ENCODE data around the gene RCOR1. TPM values are rescaled to one million over a fixed set of nuclear protein-coding genes. Genes with fewer than 3 reads are reported as not detected.

The RCOR1 gene
- total RNA-seq, 1 donor from 2014 or later: 25.2 TPM

DNA sequence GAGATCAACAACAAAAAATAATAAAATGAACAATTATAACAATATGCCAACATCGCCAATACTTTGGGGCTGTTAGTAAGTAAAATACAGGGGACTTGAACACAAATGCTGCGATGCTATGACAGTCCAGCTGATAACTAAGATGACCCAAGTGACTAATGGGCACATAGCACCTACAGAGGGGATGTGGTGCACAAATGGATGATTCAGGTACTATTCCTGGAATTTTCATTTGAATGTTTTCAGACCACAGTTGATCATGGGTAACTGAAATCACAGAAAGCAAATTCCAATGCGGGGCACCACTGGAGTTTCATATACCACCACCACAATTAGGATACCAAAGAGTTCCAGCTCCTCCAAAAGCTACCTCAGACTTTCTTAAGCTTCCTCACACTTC, 82.9 kb downstream of the RCOR1 start:
- H3K9me3 Mint-ChIP-seq (ENCODE audit: low read depth): peaks cover 5% of the 10 kb centered on the region
- H3K4me1 Mint-ChIP-seq (ENCODE audit: low read depth): peaks cover 6% of the 10 kb centered on the region

DNA sequence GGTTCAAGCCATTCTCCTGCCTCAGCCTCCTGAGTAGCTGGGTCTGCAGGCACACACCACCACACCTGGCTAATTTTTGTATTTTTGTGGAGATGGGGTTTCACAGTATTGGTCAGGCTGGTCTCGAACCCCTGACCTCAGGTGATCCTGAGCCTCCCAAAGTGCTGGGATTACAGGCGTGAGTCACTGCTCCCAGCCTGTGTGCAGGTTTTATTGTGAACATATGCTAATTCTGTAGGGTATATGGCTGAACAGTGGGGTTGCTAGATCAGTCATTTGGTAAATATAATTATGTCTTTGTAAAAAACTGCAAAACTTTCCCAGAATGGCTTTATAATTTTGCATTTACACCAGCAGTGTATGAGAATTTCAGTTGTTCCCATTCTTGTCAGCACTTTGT, 85.9 kb downstream of the RCOR1 start:
- TF ChIP-seq, protein P1, sequence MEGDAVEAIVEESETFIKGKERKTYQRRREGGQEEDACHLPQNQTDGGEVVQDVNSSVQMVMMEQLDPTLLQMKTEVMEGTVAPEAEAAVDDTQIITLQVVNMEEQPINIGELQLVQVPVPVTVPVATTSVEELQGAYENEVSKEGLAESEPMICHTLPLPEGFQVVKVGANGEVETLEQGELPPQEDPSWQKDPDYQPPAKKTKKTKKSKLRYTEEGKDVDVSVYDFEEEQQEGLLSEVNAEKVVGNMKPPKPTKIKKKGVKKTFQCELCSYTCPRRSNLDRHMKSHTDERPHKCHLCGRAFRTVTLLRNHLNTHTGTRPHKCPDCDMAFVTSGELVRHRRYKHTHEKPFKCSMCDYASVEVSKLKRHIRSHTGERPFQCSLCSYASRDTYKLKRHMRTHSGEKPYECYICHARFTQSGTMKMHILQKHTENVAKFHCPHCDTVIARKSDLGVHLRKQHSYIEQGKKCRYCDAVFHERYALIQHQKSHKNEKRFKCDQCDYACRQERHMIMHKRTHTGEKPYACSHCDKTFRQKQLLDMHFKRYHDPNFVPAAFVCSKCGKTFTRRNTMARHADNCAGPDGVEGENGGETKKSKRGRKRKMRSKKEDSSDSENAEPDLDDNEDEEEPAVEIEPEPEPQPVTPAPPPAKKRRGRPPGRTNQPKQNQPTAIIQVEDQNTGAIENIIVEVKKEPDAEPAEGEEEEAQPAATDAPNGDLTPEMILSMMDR (IDR thresholded peaks at IDR 0.05): no peak
- Mint-ChIP-seq H3K4me3 (ENCODE audit: unreplicated experiment) (no peak overlapping the region), H3K4me1 (ENCODE audit: low read depth) (peaks cover 6% of the 10 kb centered on the region), H3K9me3 (ENCODE audit: low read depth) (no peaks in the 10 kb centered on the region), H3K27ac (ENCODE audit: unreplicated experiment) (no peak overlapping the region), H3K36me3 (ENCODE audit: low read depth) (peaks cover 5% of the 10 kb centered on the region), H3K27me3 (ENCODE audit: low read depth) (no peaks in the 10 kb centered on the region)
- no peak for DNase-seq (ENCODE audit: low spot score)

More for the DNA sequence above, 82.9 kb downstream of the RCOR1 start:
- Mint-ChIP-seq H3K4me3 (ENCODE audit: unreplicated experiment) (no peak overlapping the region), H3K27ac (ENCODE audit: unreplicated experiment) (no peak overlapping the region), H3K36me3 (ENCODE audit: low read depth) (no peaks in the 10 kb centered on the region), H3K27me3 (ENCODE audit: low read depth) (no peaks in the 10 kb centered on the region)
- TF ChIP-seq, protein P1 (IDR thresholded peaks at IDR 0.05): no peak
- DNase-seq (ENCODE audit: low spot score): no peak

DNA sequence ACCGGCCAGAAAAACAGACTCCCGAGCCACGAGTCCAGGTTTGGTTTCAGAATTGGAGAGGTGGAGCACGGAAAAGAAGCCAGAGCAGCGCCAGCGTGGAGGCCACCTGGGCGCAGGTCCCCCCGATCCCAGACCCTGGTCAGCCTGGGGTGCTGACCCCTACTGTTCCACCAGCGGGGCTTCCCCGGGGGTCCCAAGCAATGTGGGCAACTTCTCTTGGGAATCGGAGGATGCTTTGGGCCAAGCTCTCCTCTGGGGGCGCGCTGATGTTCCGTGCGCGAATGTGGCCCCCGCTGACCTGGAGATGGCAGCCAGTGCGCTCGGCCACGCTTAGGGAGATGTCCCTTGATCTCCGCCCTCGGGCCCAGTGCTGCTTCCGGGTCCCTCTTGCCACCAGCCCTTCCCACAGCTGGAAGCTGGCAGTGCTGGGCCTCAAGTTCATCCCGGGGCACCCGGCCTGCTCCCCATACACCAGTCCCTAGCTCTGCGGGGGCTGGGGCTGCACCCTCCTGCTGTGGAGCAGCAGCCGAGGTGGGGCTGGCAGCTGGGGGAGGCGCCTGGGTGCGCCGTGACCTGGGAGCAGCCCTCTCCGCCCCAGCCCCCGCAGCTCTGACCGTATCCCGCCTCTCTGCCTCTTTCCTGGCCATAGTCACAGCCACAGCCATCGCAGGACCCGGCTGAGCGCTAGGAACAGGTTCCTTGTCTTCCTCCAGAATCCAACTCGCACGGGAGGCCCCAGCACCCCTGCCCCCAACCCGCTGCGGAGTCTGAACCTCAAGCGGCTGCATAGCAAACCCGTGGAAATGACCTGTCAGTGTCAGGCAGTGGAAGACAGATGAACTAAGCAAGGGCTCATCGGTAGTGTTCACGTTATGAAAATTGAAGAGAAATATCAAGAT, 91.2 kb downstream of the RCOR1 start:
- Mint-ChIP-seq H3K4me3 (ENCODE audit: unreplicated experiment) (no peak overlapping the region), H3K4me1 (ENCODE audit: low read depth) (peaks cover 3% of the 10 kb centered on the region), H3K27me3 (ENCODE audit: low read depth) (no peaks in the 10 kb centered on the region), H3K36me3 (ENCODE audit: low read depth) (peaks cover 5% of the 10 kb centered on the region), H3K9me3 (ENCODE audit: low read depth) (no peaks in the 10 kb centered on the region), H3K27ac (ENCODE audit: unreplicated experiment) (no peak overlapping the region)
- TF ChIP-seq, protein P1 (IDR thresholded peaks at IDR 0.05): no peak
- peak; percentile 94 for DNase-seq (ENCODE audit: low spot score)

DNA sequence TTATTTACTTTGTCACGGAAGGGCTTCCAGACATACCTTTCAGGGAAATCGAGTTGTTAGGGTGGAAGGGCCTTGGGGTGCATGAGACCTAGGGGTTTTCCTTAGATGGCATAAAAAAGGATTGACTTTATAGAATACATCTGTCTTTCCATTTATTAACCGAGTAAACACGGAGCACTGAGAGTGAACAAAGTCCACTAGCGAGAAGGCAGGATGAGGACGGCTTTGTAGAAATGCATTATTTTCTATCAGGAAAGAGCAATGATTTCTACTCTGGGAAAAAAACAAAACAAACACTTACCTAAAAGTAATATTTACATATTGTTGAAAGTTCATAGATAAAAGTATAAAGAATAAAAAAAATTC, 91.8 kb downstream of the RCOR1 start:
- no peak for DNase-seq (ENCODE audit: low spot score)
- H3K4me1 Mint-ChIP-seq (ENCODE audit: low read depth): peaks cover 3% of the 10 kb centered on the region
- H3K27ac Mint-ChIP-seq (ENCODE audit: unreplicated experiment): no peak overlapping the region
- H3K9me3 Mint-ChIP-seq (ENCODE audit: low read depth): no peaks in the 10 kb centered on the region
- H3K36me3 Mint-ChIP-seq (ENCODE audit: low read depth): peaks cover 5% of the 10 kb centered on the region
- H3K4me3 Mint-ChIP-seq (ENCODE audit: unreplicated experiment): no peak overlapping the region
- TF ChIP-seq, protein P1 (IDR thresholded peaks at IDR 0.05): no peak
- no peaks in the 10 kb centered on the region for H3K27me3 Mint-ChIP-seq (ENCODE audit: low read depth)

DNA sequence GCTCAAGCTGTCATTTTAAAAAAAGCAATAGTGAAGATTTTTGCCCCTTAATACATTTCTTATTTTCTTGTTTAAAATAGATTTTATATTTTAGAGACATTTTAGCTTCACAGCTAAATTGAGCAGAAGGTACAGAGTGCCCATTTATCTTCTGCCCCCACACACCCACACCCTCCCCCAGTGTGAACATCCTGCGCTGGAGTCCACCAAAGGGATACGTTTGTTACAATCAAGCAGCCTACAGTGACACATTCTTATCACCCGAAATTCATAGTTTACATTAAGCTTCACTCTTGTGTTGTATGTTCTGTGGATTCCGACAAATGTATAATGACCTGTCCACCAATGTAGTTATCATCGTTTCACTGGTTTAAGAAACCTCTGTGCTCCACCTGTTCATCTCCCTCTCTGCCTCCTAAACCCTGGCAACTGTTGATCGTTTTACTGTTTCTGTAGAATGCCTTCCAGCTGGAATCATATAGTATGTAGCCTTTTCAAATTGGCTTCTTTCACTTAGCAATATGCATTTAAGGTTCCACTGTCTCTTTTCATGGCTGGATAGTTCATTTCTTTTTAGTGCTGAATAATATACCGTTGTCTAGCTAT, 93.8 kb downstream of the RCOR1 start:
- DNase-seq (ENCODE audit: low spot score): no peak
- no peaks in the 10 kb centered on the region for H3K27me3 Mint-ChIP-seq (ENCODE audit: low read depth)
- H3K4me1 Mint-ChIP-seq (ENCODE audit: low read depth): peaks cover 5% of the 10 kb centered on the region
- no peak overlapping the region for H3K27ac Mint-ChIP-seq (ENCODE audit: unreplicated experiment)
- no peaks in the 10 kb centered on the region for H3K9me3 Mint-ChIP-seq (ENCODE audit: low read depth)
- TF ChIP-seq, protein P1 (IDR thresholded peaks at IDR 0.05): no peak
- H3K4me3 Mint-ChIP-seq (ENCODE audit: unreplicated experiment): no peak overlapping the region
- H3K36me3 Mint-ChIP-seq (ENCODE audit: low read depth): peaks cover 5% of the 10 kb centered on the region
